Measurements from ENCODE around the gene HAGHL. TPM values are rescaled to one million over a fixed set of nuclear protein-coding genes. Genes with fewer than 3 reads are reported as not detected.
A peak's percentile ranks its signal among the peaks of the same experiment; 100 is the strongest.

Gene HAGHL
- total RNA-seq, 1 donor from 2014 or later: 31.7 TPM

DNA sequence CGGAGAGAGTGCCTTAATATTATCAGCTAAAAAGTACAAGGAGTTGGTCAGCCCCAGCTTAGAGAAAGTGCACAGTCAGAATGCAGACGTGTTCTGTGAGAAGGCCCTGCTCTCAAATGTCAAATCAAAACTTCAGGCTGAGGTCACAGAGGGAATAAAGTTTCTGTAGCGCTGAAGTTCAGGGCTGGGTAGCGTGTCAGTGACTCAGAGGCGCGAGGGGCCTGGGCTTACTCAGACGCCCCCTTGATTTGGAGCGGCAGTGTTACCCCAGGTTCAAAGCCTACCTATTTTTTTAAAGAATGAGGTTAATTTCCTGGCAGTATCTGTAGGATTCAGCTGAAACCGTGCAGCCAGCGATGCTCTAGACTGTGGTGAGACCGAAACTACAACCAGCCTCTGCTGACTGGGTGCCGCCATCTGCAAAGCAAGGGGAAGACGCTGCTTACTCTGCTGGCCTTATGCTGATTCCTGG, 9.1 kb downstream of the HAGHL start:
- H3K36me3 Mint-ChIP-seq (ENCODE audit: unreplicated experiment): no peaks in the 10 kb centered on the region
- no peak overlapping the region for H3K4me3 Mint-ChIP-seq (ENCODE audit: unreplicated experiment)
- DNase-seq: no peak
- TF ChIP-seq, protein P1, sequence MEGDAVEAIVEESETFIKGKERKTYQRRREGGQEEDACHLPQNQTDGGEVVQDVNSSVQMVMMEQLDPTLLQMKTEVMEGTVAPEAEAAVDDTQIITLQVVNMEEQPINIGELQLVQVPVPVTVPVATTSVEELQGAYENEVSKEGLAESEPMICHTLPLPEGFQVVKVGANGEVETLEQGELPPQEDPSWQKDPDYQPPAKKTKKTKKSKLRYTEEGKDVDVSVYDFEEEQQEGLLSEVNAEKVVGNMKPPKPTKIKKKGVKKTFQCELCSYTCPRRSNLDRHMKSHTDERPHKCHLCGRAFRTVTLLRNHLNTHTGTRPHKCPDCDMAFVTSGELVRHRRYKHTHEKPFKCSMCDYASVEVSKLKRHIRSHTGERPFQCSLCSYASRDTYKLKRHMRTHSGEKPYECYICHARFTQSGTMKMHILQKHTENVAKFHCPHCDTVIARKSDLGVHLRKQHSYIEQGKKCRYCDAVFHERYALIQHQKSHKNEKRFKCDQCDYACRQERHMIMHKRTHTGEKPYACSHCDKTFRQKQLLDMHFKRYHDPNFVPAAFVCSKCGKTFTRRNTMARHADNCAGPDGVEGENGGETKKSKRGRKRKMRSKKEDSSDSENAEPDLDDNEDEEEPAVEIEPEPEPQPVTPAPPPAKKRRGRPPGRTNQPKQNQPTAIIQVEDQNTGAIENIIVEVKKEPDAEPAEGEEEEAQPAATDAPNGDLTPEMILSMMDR (IDR thresholded peaks at IDR 0.05; ENCODE audit: partially characterized antibody, unreplicated experiment): no peak
- H3K27ac Mint-ChIP-seq (ENCODE audit: unreplicated experiment): no peak overlapping the region
- peaks cover 5% of the 10 kb centered on the region for H3K9me3 Mint-ChIP-seq (ENCODE audit: unreplicated experiment)
- no peaks in the 10 kb centered on the region for H3K4me1 Mint-ChIP-seq (ENCODE audit: low read depth, unreplicated experiment)
- peaks cover 13% of the 10 kb centered on the region for H3K27me3 Mint-ChIP-seq (ENCODE audit: unreplicated experiment)

GRCh38 chr16:736936-737481, 10.1 kb downstream of the HAGHL start:
- Mint-ChIP-seq H3K4me1 (ENCODE audit: low read depth, unreplicated experiment) (no peaks in the 10 kb centered on the region), H3K27me3 (ENCODE audit: unreplicated experiment) (peaks cover 13% of the 10 kb centered on the region), H3K4me3 (ENCODE audit: unreplicated experiment) (no peak overlapping the region), H3K27ac (ENCODE audit: unreplicated experiment) (no peak overlapping the region), H3K9me3 (ENCODE audit: unreplicated experiment) (peaks cover 6% of the 10 kb centered on the region), H3K36me3 (ENCODE audit: unreplicated experiment) (no peaks in the 10 kb centered on the region)
- TF ChIP-seq, protein P1 (IDR thresholded peaks at IDR 0.05; ENCODE audit: partially characterized antibody, unreplicated experiment): no peak
- no peak for DNase-seq

- Mint-ChIP-seq H3K4me1 (ENCODE audit: low read depth, unreplicated experiment) (no peaks in the 10 kb centered on the region), H3K27ac (ENCODE audit: unreplicated experiment) (no peak overlapping the region), H3K36me3 (ENCODE audit: unreplicated experiment) (no peaks in the 10 kb centered on the region)
These were observed 12.9 kb downstream of the HAGHL start for GRCh38 chr16:739560-740458.

GRCh38 chr16:740459-740763, 13.5 kb downstream of the HAGHL start:
- Mint-ChIP-seq H3K36me3 (ENCODE audit: unreplicated experiment) (no peaks in the 10 kb centered on the region), H3K4me3 (ENCODE audit: unreplicated experiment) (peak overlapping the region; percentile 78), H3K27ac (ENCODE audit: unreplicated experiment) (no peak overlapping the region), H3K4me1 (ENCODE audit: low read depth, unreplicated experiment) (no peaks in the 10 kb centered on the region), H3K9me3 (ENCODE audit: unreplicated experiment) (peaks cover 4% of the 10 kb centered on the region), H3K27me3 (ENCODE audit: unreplicated experiment) (peaks cover 8% of the 10 kb centered on the region)
- TF ChIP-seq, protein P1 (IDR thresholded peaks at IDR 0.05; ENCODE audit: partially characterized antibody, unreplicated experiment): no peak
- no peak for DNase-seq

More at GRCh38 chr16:739560-740458, 12.9 kb downstream of the HAGHL start:
- H3K4me3 Mint-ChIP-seq (ENCODE audit: unreplicated experiment): peak overlapping the region; percentile 78
- H3K27me3 Mint-ChIP-seq (ENCODE audit: unreplicated experiment): peaks cover 11% of the 10 kb centered on the region
- DNase-seq: no peak
- peaks cover 6% of the 10 kb centered on the region for H3K9me3 Mint-ChIP-seq (ENCODE audit: unreplicated experiment)
- TF ChIP-seq, protein P1 (IDR thresholded peaks at IDR 0.05; ENCODE audit: partially characterized antibody, unreplicated experiment): no peak

All from glutamatergic neuron (in vitro differentiated cells).